Stimulated activated CD8-positive, alpha-beta memory T cell treated with anti-CD3 and anti-CD28 coated beads, Interleukin-15, amount 100 ng/mL, for 1 hour (primary cell): Measurements from ENCODE around the gene UBE2L6.

Source experiments
- DNase-seq: peaks from one replicate; pipeline ENCODE4 v3.0.0-alpha.2; 2020; ENCODE audit warnings: low read depth

The UBE2L6 gene

DNA sequence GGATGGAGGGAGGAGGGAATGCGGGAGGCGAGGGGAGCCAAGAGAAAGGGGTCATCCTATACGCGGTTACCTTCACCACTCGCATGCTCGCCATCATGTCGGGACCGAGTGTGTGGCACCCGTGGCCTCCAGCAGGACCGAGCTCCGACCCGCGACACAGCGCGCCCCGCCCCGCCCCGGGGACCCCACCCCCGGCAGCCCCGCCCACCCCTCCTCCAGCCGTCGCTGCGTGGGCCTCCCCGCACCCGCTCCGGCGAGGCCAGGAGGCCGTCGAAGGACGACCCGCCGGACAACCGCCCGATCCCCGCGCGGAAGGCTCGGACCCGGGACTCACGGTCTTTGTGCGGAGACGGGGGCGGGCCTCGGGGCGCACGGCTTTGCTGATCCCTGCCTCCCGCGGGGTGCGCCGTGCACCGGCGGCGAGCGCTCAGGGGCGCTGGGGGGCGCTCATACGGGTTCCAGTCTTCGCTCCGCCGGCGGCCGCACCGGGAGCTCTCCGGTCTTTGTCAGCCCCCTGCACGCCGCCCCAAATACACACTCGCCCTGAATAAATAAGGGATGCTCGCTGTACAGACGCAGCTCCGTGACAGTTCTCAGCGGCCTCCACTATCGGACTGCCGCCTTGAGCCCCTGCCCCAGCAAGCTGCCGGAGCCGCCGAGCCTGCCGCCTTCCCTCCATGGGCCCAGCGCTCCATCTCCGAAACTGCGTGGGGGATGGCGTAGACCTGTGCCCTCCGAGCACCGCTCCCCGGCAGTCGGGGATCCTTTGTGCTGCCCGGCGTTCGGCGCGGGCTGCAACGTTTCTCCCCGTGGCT is at the start of gene UBE2L6:
TSS of gene UBE2L6 (minus strand) at position 158 of the 815 bp plus-strand sequence. CDS start at position 97, 61 bp downstream.
- peak; percentile 26 for DNase-seq

DNA sequence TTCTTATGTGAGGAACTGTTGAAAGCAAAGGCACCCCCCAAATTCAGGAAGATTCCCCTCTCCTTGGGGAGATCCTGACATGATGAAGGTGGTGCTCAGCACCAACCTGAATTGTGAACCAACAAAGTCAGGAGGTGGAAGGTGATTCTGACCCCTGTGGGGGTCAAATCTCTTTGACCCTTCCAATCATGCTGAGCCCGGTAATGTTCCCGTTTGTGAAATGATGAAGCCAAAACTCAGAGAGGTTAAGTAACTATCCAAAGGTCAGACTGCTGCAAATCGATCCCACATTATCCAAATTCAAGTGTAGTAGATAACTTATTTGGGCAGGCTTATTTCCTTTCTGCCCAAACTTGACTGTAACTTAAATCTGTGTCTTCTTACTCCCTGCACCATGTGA is 49.1 kb upstream of the UBE2L6 start:
- no peak for DNase-seq

DNA sequence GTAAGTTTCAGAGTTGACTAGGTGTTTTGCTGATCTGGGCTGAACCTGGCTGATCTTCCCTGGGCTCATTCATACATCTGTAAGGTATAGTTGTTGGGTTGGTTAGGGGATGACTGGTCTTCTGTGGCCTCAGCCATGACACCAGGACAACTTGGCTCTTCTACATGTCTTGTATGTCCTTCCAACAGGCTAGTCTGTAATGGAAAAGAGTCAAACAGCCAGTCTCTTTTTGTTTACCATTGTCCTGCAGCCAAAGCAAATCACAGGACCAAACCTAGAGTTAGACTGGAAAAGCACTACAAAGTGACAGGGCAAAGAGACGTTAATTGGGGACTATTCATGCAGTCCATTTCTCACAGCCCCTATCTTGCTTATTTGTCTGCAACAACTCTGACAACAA is 47.8 kb upstream of the UBE2L6 start:
- DNase-seq = no peak

DNA sequence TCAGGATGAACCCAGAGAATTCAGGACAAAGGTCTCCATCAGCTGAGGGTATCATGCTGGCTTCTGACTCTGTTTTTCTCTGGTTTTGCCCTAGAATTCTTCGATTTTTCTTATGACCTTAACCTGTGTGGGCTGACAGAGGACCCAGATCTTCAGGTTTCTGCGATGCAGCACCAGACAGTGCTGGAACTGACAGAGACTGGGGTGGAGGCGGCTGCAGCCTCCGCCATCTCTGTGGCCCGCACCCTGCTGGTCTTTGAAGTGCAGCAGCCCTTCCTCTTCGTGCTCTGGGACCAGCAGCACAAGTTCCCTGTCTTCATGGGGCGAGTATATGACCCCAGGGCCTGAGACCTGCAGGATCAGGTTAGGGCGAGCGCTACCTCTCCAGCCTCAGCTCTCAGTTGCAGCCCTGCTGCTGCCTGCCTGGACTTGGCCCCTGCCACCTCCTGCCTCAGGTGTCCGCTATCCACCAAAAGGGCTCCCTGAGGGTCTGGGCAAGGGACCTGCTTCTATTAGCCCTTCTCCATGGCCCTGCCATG is 46.8 kb upstream of the UBE2L6 start:
- no peak for DNase-seq

DNA sequence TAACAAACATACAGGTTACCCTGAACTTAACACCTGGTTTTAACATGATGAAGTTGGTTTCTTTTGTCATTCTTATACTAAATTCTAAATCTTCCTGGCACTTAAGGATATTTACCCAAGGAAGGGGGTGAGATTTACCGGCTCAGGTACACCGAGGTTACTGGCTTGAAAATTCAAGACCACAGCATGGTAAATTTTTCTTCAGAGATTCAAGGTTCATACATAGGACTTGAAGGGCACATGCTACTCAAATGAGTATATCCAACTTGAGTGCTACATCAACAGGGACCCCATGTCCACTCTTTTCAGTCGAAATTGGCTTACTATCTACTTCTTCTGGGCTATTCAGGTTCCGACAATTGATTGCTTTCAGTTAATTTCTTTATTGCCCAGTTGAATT is 42.7 kb upstream of the UBE2L6 start:
- DNase-seq = no peak

DNA sequence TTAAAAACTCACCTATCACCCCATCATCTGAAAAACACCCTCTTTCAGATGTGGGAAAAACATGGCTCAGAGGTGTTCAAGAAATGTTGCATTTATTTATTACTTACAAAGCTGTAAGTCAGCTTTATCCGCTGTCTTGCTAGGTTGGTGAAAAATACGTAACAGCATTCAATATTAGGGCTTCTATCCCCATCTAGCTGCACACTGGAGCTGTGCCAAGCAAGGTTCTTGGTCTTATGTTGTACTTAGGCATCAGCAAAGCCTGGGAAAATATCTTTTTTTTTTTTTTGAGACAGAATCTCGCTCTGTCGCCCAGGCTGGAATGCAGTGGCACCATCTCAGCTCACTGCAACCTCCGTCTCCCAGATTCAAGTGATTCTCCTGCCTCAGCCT is 37.6 kb upstream of the UBE2L6 start:
- no peak for DNase-seq

DNA sequence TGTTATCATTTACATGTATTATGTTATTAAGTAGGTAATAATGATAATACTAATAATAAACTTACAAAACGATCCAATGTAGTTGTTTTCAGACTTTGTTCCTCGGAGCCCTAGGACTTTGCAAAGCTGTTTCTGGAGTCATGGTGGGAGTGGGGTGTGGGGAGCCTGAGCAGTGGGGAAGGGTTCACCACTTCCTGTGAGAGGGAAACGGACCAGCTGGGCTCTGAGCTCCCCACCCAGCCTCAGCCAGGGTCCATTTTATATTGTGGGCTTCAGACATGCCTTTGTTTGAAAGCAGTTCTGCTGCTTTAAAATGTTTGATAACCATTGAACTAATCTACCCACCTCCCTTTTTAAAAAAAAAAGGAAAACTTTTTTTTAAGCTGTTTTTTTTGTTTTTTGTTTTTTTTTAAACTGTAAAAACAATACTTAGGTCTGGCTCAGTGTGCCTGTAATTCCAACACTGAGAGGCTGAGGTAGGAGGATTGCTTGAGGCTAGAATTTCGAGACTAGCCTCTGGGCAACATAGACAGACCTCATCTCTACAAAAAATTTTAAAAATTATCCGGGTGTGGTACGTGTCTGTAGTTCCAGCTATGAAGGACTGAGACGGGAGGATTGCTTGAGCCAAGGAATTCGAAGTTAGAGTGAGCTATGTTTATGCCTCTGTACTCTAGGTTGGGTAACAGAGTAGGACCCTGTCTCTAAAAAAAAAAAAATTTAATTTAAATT is 37.0 kb upstream of the UBE2L6 start:
- DNase-seq = no peak

DNA sequence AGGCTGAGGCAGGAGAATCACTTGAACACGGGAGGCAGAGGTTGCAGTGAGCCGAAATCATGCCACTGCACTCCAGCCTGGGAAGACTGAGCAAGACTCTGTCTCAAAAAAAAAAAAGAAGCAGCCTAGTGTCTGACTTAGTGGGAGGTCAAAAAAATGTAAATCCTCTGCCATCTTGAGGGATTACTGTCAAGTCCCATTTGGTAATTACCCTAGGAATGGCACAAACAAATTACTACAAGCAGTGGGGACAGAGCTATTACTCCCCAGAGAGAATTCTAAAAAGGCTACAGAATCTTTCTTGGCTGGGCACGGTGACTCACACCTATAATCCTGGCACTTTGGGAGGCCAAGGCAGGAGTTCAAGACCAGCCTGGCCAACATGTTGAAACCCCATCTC is 33.8 kb upstream of the UBE2L6 start:
- DNase-seq = no peak

DNA sequence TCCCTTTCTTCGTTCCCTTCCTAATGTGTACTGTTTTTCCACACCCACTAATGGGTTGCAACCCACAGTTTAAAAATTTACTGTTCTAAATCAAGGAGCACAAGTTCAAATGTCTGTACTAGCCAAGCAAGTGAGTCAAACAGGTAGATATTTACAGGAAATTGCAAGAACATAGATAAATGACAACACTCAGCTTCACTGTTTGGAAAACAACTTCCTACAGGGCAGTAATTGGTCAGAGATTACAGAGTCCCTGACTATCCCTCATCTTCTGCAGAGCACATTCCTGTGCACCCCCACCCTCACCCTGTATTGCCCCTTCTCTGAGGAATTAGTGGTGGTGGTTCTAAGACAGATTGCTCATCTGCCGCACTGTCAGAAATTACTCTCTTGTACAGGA is 31.9 kb upstream of the UBE2L6 start:
- no peak for DNase-seq

DNA sequence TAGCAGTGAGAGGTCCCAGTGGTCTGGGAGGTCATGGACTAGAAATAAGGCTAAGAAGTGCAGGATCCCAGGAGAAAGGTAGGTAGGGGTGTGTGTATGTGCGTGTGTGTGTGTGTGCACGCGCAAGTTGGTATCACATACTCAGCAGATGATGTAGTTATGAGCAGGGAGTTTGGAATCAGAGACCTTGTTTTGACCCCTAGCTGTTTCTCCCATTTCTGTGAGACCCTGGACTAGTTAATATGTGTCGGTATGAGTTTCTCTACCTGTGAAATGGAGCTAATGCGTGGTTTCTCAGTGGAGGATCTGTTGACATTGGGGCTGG is 31.3 kb upstream of the UBE2L6 start:
- no peak for DNase-seq

DNA sequence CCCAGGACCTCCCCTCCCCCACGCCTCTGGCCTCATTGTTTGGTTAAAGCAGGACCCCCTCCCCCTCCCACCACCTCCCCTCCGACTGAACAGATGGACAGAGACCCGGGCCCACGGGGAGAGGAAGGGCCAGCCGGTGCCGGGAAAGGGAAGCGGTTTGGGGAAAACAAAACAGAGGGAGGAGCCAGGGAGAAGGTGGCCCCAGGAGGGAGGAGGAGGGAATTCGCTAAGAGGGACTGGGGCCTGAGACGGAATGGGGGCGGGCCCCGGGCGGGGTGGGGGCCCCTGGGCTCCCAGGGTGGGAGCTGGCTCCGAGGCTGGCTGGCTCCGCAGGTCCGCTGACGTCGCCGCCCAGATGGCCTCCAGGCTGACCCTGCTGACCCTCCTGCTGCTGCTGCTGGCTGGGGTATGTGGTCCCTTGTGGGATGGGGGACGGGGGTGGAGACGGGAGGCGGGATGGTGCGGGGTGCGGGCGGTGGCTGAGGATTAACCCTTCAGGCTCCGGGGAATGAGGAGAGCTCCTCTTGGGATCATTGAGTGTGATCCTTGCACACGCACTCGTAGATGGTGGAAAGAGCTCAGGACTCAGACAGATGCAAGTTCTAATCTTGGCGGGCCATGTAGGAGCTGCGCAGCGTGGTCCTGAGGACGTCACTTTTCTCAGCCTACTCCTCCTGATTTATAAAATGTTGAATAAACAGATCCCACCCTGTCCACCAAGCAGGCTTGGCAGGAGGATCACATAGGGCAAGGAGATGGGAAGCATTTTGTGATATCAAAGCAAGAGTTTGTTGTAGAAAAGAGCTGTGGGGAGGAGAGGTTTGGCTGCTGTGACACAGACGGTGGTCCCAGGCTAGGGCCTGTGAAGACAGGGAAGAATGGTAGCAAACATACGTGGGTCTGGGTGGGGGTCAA is 30.7 kb upstream of the UBE2L6 start:
- no peak for DNase-seq

DNA sequence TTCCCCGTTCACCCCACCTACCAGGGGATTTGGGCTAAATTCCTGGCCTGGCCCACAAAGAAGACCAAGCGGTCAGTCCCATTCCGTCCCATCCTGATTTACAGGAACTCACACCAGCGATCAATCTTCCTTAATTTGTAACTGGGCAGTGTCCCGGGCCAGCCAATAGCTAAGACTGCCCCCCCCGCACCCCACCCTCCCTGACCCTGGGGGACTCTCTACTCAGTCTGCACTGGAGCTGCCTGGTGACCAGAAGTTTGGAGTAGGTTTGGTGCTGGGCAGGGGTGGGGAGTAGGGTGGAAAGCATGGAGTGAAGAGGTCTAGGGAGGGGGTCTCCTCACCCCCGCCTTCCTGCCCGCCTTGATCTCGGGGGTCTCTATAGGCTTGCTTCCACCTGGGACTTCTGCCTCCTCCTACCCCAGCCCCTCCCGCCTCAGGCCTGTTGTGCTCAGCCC is 30.0 kb upstream of the UBE2L6 start, which contains the start of gene SERPING1:
TSS of gene SERPING1 (plus strand) at position 225 of the 455 bp plus-strand sequence. CDS start 586 bp downstream, outside the sequence.
- DNase-seq = no peak

DNA sequence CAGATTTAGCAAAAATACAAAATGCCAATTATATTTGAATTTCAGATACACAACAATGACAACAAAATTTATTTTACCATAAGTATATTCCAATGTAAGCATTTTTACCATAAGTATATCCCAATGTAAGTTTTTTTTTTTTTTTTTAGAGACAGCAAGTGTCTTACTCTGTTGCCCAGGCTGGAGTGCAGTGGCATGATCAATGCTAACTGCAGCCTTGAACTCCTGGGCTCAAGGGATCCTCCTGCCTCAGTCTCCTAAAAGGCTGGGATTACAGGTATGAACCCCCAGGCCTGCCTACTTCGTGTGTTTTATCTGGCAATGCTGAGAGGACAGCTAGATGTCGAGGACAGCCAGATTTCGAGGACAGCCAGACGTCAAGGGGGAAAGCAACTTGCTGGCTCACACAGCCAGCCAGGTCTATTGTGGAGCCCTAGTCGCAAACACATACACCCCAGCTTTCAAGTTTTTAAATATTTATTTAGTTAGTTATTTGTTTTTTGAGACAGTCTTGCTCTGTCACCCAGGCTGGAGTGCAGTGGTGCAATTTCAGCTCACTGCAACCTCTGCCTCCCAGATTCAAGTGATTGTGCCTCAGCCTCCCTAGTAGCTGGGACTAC is 28.9 kb upstream of the UBE2L6 start:
- DNase-seq = no peak

DNA sequence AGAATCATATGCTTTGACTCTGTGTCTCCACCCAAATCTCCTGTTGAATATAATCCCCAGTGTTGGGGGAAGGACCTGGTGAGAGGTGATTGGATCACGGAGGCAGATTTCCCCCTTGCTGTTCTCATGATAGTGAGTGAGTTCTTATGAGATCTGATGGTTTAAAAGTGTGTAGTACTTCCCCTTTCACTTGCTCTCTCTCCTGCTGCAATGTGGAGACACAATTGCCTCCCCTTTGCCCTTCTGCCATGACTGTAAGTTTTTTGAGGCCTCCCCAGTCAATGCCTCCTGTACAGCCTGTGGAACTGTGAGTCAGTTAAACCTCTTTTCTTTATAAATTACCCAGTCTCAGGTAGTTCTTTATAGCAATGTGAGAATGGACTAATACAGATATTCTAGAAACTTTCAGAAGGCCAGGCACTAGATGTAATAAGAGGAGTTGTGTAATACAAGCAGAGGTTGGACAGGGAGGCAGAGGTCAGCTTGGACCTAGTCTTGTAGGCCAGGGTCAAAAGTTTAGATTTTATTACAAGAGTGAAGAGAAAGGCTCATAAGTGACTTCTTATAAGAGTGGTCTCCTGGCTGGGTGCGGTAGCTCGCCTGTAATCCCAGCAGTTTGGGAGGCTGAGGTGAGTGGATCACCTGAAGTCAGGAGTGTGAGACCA is 20.7 kb upstream of the UBE2L6 start:
- no peak for DNase-seq

DNA sequence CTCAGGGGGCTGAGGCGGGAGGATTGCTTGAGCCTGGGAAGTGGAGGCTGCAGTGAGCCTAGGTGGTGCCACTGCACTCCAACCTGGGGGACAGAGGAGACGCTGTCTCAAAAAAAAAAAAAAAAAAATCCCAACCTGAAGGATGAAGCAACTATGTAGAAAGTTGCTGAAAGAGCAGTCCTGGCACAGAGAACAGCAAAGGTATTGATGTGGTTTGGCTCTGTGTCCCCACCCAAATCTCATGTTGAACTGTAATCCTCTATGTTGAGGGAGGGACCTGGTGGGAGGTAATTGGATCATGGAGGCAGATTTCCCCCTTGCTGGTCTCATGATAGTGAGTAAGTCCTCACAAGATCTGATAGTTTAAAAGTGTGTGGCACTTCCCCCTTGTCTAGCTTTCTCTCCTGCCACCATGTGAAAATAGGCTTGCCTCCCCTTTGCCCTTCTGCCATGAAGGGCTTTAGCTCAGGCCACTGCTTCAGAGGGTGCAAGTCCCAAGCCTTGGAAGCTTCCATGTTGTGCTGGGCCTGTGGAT is 19.3 kb upstream of the UBE2L6 start:
- no peak for DNase-seq

DNA sequence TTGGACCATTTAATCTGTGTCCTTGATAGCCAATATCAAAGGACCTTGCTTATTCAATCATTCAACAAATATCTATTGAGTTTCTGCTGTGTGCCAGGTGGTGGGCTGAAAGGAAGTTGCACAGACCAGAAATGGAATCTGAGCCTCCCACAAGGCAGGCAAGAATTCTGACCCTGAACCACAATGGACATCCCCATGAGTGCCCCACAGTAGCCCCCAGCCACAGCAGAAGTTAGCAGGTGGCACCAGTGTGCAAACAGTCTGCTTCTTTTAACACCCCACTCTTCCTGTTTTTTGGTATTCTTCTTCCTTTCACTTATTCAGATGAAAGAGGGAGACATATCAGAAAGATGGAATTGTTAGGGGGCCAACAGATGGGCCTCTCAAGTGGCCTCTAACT is 17.8 kb upstream of the UBE2L6 start:
- DNase-seq = no peak

DNA sequence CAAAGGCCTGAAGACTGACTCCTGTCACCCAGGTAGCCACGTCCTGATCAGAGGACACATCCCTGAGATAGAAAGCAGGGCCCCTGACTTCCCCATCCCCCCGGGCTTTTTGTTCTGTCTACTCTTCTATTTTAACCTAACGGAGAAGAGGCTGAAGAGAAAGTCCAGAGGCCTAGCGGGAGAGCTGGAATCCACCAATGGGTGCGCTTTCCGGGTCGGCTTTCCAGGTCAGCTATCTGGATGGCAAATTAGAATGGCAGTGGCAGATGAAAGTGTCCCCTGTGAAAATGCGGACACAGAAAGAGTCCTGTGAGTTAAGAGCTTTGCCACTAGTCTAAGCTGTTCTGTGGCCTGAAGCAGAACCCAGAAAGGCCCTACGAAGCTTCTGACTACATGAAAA is 16.9 kb upstream of the UBE2L6 start:
- no peak for DNase-seq

DNA sequence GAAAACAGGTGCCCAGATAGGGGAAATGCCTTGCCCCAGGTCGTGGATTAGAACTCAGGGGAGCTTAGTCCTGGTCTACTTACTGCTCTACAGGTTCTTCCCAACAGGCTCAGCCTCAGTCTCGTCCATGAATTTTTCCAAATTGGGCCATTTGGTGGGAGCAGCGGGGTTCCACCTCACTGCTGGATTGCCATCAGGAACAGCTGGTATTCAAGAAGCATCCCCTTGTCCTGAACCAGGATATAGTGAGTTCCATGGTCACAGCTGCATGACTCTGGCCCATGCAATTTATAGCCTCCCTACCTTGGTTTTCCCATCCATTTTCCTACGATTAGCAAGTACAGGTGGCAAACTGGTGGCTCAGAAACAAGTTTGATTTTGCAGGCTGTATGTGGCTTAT is 6.6 kb upstream of the UBE2L6 start:
- DNase-seq = no peak

DNA sequence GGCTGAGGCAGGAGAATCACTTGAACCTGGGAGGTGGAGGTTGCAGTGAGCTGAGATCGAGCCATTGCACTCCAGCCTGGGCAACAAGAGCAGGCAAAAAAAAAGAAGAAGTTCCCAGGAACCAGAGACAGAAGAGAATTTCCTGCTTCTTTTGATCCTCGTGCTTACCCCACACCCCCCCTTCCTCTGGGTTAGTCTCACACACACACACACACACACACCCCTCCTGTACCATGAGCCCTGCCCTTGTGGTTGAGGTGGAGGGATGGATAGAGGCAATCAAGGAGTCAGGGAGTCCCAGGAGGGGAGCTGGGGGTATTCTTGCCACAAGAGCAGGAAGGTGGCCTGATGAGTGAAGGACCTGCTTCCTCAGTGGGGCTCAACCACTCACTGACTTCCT is 4.1 kb upstream of the UBE2L6 start:
- DNase-seq = no peak

DNA sequence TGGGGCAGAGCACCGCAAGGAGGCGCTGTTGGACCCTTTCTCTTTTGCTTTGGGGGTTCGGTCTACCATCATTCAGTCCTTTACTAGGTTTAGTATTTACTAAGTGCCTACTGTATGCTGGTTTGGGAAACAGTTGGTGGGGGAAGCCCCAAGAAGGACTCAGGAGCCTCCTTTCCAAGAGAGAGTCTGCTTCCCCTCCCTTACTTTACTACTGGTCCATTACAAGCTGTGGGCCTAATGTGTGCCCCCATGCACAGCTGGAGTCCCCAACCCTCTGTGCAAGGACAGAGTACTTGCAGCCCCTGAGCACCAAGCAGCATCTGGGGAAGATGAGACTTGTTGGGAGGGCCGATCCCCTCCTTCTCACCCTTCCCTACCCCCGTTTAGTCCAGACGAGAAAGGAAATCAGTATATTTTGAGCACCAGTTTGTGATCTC is 876 bp upstream of the UBE2L6 start:
- DNase-seq = peak; percentile 80
